Measurements from ENCODE around the gene RBM33.

DNA sequence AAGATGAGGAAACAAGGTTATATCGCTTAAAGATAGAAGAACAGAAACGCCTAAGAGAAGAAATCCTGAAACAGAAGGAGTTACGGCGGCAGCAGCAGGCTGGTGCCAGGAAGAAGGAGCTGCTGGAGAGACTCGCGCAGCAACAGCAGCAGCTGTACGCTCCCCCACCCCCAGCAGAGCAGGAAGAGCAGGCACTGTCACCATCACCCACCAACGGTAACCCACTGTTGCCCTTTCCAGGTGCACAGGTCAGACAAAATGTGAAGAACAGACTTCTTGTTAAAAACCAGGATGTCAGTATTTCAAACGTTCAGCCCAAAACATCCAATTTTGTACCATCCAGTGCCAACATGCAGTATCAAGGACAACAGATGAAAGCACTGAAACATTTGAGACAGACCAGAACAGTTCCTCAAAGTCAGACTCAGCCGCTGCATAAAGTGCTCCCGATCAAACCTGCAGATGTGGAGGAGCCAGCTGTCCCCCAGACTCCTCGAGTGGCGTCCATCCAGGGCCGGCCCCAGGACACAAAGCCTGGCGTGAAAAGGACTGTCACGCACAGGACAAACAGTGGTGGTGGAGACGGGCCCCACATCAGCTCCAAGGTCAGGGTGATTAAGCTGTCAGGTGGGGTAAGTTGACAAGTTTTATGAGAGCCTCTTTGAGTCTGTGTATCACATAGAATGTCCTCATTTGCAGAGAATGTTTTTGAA is 100.7 kb downstream of the RBM33 start:
- TF ChIP-seq, protein P1, sequence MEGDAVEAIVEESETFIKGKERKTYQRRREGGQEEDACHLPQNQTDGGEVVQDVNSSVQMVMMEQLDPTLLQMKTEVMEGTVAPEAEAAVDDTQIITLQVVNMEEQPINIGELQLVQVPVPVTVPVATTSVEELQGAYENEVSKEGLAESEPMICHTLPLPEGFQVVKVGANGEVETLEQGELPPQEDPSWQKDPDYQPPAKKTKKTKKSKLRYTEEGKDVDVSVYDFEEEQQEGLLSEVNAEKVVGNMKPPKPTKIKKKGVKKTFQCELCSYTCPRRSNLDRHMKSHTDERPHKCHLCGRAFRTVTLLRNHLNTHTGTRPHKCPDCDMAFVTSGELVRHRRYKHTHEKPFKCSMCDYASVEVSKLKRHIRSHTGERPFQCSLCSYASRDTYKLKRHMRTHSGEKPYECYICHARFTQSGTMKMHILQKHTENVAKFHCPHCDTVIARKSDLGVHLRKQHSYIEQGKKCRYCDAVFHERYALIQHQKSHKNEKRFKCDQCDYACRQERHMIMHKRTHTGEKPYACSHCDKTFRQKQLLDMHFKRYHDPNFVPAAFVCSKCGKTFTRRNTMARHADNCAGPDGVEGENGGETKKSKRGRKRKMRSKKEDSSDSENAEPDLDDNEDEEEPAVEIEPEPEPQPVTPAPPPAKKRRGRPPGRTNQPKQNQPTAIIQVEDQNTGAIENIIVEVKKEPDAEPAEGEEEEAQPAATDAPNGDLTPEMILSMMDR (IDR thresholded peaks at IDR 0.05) = no peak
- no peak for TF ChIP-seq POLR2A (IDR thresholded peaks at IDR 0.05)
